NCI-H526 (cell line): ENCODE data around the gene CD44.

Experiments used
- DNase-seq, 2 experiments: peaks; one replicate each; lab custom pipeline; 2025; lab: John Stamatoyannopoulos, UW

Gene CD44

GRCh38 chr11:35112056-35112845, 26.7 kb upstream of the CD44 start:
- no peak for DNase-seq

- DNase-seq: no peak
Observed at GRCh38 chr11:35112846-35113105, 26.2 kb upstream of the CD44 start.

GRCh38 chr11:35114906-35115687, 23.9 kb upstream of the CD44 start:
- no peak for DNase-seq

GRCh38 chr11:35115688-35116030, 23.3 kb upstream of the CD44 start:
- DNase-seq: no peak

- no peak for DNase-seq
Observed at GRCh38 chr11:35116245-35116644, 22.7 kb upstream of the CD44 start.

- DNase-seq: peak in 1 of 2 experiments; percentile 33
Observed at GRCh38 chr11:35116762-35117640, 22.0 kb upstream of the CD44 start.

GRCh38 chr11:35118906-35119305, 20.1 kb upstream of the CD44 start:
- no peak for DNase-seq

GRCh38 chr11:35121326-35121865, 17.6 kb upstream of the CD44 start:
- DNase-seq: no peak

- no peak for DNase-seq
Observed at GRCh38 chr11:35122308-35122707, 16.7 kb upstream of the CD44 start.

GRCh38 chr11:35126000-35126878, 12.7 kb upstream of the CD44 start:
- DNase-seq: no peak

- DNase-seq: no peak
Observed at GRCh38 chr11:35126879-35127581, 11.9 kb upstream of the CD44 start.

GRCh38 chr11:35127619-35128018, 11.4 kb upstream of the CD44 start:
- DNase-seq: no peak

- no peak for DNase-seq
Observed at GRCh38 chr11:35131094-35131493, 7.9 kb upstream of the CD44 start.

GRCh38 chr11:35131886-35132285, 7.1 kb upstream of the CD44 start:
- no peak for DNase-seq

- DNase-seq: no peak
Observed at GRCh38 chr11:35133656-35134055, 5.3 kb upstream of the CD44 start.

GRCh38 chr11:35134403-35135148, 4.4 kb upstream of the CD44 start:
- no peak for DNase-seq

- DNase-seq: no peak
Observed at GRCh38 chr11:35135222-35135621, 3.7 kb upstream of the CD44 start.

GRCh38 chr11:35136311-35136710, 2.7 kb upstream of the CD44 start:
- no peak for DNase-seq

- no peak for DNase-seq
Observed at GRCh38 chr11:35138058-35138457, 913 bp upstream of the CD44 start.

GRCh38 chr11:35138606-35138942, 397 bp upstream of the CD44 start:
- DNase-seq: peak in 1 of 2 experiments; percentile 33
